ENCODE data around the gene FAM20A.

The FAM20A gene

DNA sequence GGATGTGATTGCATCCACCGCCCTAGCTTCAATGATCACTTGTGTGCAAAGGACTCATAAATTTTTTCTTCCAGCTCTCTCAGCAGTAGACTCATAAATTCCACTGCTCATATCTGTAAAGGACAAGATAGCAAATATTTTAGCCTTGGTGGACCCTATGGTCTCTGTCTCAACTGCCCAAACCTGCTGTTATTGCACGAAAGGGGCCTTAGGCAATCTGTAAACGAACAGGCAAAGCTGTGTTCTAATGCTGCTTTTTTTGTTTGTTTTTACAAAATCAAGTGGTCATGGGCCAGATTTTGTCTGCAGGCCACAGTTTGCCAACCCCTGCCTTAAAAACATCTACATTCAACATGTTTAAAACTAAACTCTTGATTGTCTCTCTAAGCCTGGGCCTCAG lies 34.1 kb downstream of the FAM20A start:
- H3K4me3 ChIP-seq (ENCODE audit: low read length) = no peak overlapping the region
- TF ChIP-seq, protein P1, sequence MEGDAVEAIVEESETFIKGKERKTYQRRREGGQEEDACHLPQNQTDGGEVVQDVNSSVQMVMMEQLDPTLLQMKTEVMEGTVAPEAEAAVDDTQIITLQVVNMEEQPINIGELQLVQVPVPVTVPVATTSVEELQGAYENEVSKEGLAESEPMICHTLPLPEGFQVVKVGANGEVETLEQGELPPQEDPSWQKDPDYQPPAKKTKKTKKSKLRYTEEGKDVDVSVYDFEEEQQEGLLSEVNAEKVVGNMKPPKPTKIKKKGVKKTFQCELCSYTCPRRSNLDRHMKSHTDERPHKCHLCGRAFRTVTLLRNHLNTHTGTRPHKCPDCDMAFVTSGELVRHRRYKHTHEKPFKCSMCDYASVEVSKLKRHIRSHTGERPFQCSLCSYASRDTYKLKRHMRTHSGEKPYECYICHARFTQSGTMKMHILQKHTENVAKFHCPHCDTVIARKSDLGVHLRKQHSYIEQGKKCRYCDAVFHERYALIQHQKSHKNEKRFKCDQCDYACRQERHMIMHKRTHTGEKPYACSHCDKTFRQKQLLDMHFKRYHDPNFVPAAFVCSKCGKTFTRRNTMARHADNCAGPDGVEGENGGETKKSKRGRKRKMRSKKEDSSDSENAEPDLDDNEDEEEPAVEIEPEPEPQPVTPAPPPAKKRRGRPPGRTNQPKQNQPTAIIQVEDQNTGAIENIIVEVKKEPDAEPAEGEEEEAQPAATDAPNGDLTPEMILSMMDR (conservative IDR thresholded peaks at IDR 0.05; ENCODE audit: low read depth, low read length) = no peak
- no peak for DNase-seq (ENCODE audit: low read depth)

DNA sequence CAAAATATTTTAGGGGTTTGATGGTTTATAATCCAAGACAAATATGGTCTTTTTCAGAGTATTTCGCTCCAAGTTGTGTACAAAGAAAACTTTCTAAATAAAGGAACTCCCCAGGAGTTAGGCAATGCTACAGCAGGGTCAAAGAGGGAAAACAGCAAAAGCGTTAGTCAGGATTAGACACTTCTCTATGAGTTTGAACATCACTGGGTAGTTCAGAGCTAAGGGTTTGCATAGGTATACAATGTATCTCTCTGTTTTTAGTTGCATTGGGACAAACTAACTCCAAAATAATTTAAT lies 34.8 kb downstream of the FAM20A start:
- TF ChIP-seq, protein P1 (conservative IDR thresholded peaks at IDR 0.05; ENCODE audit: low read depth, low read length) = no peak
- no peak overlapping the region for H3K4me3 ChIP-seq (ENCODE audit: low read length)
- no peak for DNase-seq (ENCODE audit: low read depth)

DNA sequence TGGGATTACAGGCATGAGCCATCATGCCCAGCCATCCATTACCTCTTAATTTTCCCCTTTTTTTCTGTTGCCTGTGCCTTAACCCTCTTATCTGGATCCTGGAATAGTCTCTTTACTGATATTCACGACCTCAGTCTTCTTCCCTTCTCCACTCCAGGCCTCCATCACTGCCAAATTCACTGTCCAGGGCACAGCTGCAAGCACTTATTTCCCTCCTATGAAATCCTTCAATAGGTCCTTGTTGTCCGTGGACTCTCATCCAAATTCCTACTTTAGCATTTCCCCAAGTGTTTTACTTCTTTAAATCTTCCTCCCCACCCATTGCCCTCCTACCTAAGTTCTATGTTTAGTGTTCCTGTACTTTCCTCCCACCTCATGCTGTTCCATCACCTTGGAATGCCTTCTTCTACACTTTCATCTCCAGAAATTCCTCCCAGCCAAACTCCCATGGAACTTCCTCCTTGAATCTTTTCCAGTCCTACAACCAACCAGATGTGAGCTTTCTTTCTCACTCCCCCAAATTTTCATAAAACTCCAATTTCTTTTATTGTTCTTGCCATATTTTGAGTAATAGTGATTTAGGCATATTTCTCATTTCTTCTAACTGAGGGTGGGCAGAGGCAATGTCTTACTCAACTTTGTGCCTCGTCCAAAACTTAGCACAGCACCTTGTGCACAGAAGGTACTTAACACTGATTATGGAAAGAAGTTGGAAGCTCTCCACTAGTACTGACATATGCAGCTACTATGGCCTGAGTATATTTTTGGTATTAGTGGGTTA lies 35.3 kb downstream of the FAM20A start:
- TF ChIP-seq, protein P1 (conservative IDR thresholded peaks at IDR 0.05; ENCODE audit: low read depth, low read length) = no peak
- no peak for DNase-seq (ENCODE audit: low read depth)
- no peak overlapping the region for H3K4me3 ChIP-seq (ENCODE audit: low read length)

DNA sequence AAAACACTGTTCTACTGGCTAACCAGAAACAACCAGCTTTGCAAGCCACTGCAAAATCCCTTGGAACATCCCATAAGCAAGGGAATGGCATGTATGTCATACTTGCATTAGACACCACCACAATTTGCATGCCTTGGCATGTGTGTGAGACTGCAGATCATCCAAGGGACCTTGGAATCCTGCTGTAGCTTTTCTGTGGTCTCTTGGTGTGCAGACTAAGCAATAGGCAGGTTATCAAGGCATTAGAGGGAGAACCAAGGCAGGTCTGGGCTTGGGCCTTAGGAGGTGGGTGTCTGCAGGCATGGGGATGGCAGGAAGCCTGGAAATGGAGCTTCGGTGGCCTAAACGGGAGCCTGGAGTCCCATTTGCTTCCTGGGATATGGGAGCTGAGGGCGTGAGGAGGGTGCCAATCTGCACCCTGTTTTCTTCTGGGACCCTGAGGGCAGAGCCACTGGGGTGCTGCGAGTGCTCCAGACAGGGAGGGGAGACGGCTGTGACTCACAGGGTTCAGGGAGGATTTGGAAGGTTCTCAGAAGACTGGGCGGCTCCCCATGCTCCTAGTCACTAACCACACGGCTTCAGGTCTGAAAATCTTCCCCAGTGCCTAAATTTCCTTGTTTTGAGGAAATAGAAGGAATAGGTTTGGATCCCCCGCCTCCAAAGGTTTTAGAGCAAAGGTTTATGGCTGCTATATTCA lies 36.6 kb downstream of the FAM20A start:
- no peak for DNase-seq (ENCODE audit: low read depth)

DNA sequence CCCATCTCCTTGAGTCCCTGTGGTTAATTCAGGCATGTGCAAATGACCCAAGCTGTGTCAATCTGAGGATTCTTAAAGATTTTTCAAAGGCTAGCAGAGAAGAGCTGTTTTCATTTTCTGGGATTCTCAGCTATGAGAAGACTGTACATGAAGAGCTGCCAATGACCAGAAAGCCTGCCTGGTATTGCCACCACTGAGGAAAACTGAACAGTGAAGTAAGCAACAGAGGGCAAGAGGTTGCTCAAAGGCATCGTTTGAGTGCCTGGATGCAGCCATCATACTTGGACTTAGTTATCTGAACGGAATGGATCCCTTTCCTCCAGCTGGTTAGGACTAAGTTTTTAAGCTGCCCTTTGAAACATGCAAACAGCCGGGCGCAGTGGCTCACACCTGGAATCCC lies 38.4 kb downstream of the FAM20A start:
- DNase-seq (ENCODE audit: low read depth) = no peak
- H3K4me3 ChIP-seq (ENCODE audit: low read length) = no peak overlapping the region
- TF ChIP-seq, protein P1 (conservative IDR thresholded peaks at IDR 0.05; ENCODE audit: low read depth, low read length) = no peak

More for the DNA sequence above, 36.6 kb downstream of the FAM20A start:
- H3K4me3 ChIP-seq (ENCODE audit: low read length) = no peak overlapping the region
- TF ChIP-seq, protein P1 (conservative IDR thresholded peaks at IDR 0.05; ENCODE audit: low read depth, low read length) = no peak

DNA sequence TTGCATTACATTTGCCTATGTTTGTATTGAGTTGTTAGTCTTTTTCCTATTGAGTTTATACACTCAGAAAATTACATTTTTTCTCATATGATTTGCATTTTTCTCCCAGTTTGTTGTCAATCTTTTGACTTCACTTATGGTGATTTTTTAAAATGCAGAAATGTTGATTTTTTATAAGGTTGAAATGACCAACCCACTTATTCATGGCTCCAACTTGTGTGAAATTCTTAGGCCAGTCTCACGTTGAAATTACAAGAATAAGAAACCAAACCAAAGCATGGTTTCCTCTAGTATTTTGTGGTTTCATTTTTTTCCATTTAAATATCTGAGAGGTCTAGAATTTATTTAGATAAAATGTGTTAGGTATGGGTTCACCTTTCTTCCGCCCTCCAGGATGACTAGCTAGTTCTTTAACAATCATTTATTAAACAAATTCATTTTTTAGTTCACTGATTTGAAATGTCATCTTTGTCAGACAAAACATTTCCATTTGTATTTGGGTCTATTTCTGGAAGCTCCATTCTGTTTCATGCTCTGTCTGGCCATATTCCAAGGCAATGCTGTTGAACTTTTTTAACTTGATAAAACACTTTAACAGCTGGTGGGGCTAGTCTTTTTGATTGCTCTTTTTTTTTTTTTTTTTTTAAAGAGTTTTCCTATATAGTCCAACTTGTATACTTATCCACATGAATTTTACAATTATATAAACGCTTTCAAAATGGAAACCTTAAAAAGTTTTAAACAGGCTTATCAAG lies 40.0 kb downstream of the FAM20A start:
- DNase-seq (ENCODE audit: low read depth) = no peak
- TF ChIP-seq, protein P1 (conservative IDR thresholded peaks at IDR 0.05; ENCODE audit: low read depth, low read length) = no peak
- H3K4me3 ChIP-seq (ENCODE audit: low read length) = no peak overlapping the region

Data from retinal pigment epithelial cell (primary cell).